Nephron (organoid): ENCODE measurements around the gene UGT1A10.
"Not testable (repeated sequence)": the region's sequence is repeated elsewhere in the genome, so short reads cannot be mapped to it uniquely, and the experiment has no call there.

Source experiments
- H3K27ac Mint-ChIP-seq, 3 experiments: 2 replicates each; pipeline ENCODE4 v1.8.0; 2020; ENCODE audit warnings: mixed read lengths in 3 of 3, mild to moderate bottlenecking in 2 of 3, moderate library complexity in 1 of 3
- H3K27me3 Mint-ChIP-seq: 2 replicates; pipeline ENCODE4 v1.8.0; 2021; ENCODE audit warnings: low read depth, mild to moderate bottlenecking, moderate library complexity, mixed read lengths
- H3K36me3 Mint-ChIP-seq: 2 replicates; pipeline ENCODE4 v1.8.0; 2020; ENCODE audit warnings: low read depth, mixed read lengths
- H3K4me1 Mint-ChIP-seq: 2 replicates; pipeline ENCODE4 v1.8.0; 2020; ENCODE audit warnings: mixed read lengths
- H3K4me3 Mint-ChIP-seq, 3 experiments: 2 replicates each; pipeline ENCODE4 v1.8.0; 2020; ENCODE audit warnings: mild to moderate bottlenecking in 3 of 3, mixed read lengths in 3 of 3, moderate library complexity in 2 of 3
- H3K9me3 Mint-ChIP-seq: 2 replicates; pipeline ENCODE4 v1.8.0; 2020; ENCODE audit warnings: mixed read lengths
- CTCF ChIP-seq, 3 experiments: fragments of 200-600 bp; sonication (generic); IDR thresholded peaks; one replicate each; pipeline ENCODE4 v1.5.0; 2021; ENCODE audit warnings: antibody characterized with exemption in 3 of 3; ENCODE audit not compliant: unreplicated experiment in 3 of 3

UGT1A10 gene

GRCh38 chr2:233636306-233636705 is at the start of gene UGT1A10:
Gene UGT1A10, plus strand, starts transcription at chr2:233636448. Its CDS starts 75 bp downstream, at chr2:233636523.
- H3K27ac Mint-ChIP-seq, H3K4me3 Mint-ChIP-seq, H3K36me3 Mint-ChIP-seq, H3K4me1 Mint-ChIP-seq: not testable (repeated sequence)
- Mint-ChIP-seq H3K9me3 (peaks cover 15% of the 10 kb centered on the region), H3K27me3 (peaks cover 17% of the 10 kb centered on the region)

GRCh38 chr2:233588400-233588799 is 47.8 kb upstream of the UGT1A10 start:
- TF ChIP-seq CTCF (IDR thresholded peaks at IDR 0.05; ENCODE audit: unreplicated experiment in 3 of 3): no peak
- Mint-ChIP-seq H3K9me3 (peaks cover 3% of the 10 kb centered on the region), H3K36me3 (no peaks in the 10 kb centered on the region), H3K4me1 (no peaks in the 10 kb centered on the region), H3K27ac (no peak overlapping the region), H3K4me3 (no peak overlapping the region), H3K27me3 (no peaks in the 10 kb centered on the region)

GRCh38 chr2:233592706-233593105 is 43.5 kb upstream of the UGT1A10 start:
- not testable (repeated sequence) for H3K9me3 Mint-ChIP-seq, H3K36me3 Mint-ChIP-seq, H3K4me1 Mint-ChIP-seq, H3K27me3 Mint-ChIP-seq, H3K4me3 Mint-ChIP-seq, H3K27ac Mint-ChIP-seq

- H3K36me3 Mint-ChIP-seq: no peaks in the 10 kb centered on the region
- H3K27me3 Mint-ChIP-seq: no peaks in the 10 kb centered on the region
- peaks cover 4% of the 10 kb centered on the region for H3K9me3 Mint-ChIP-seq
- H3K4me3 Mint-ChIP-seq: no peak overlapping the region
- H3K4me1 Mint-ChIP-seq: no peaks in the 10 kb centered on the region
- TF ChIP-seq CTCF (IDR thresholded peaks at IDR 0.05; ENCODE audit: unreplicated experiment in 3 of 3): no peak
- no peak overlapping the region for H3K27ac Mint-ChIP-seq
Observed at GRCh38 chr2:233593201-233593600, 43.0 kb upstream of the UGT1A10 start.

- no peak overlapping the region for H3K4me3 Mint-ChIP-seq
- H3K4me1 Mint-ChIP-seq: no peaks in the 10 kb centered on the region
- TF ChIP-seq CTCF (IDR thresholded peaks at IDR 0.05; ENCODE audit: unreplicated experiment in 3 of 3): no peak
- peak overlapping the region; percentile 18 to 69 (median 46) for H3K27ac Mint-ChIP-seq
- peaks cover 4% of the 10 kb centered on the region for H3K9me3 Mint-ChIP-seq
- no peaks in the 10 kb centered on the region for H3K27me3 Mint-ChIP-seq
- H3K36me3 Mint-ChIP-seq: no peaks in the 10 kb centered on the region
Observed at GRCh38 chr2:233597522-233597921, 38.7 kb upstream of the UGT1A10 start.

- Mint-ChIP-seq H3K4me3 (no peak overlapping the region), H3K27ac (no peak overlapping the region), H3K27me3 (no peaks in the 10 kb centered on the region), H3K9me3 (peaks cover 4% of the 10 kb centered on the region), H3K4me1 (no peaks in the 10 kb centered on the region), H3K36me3 (no peaks in the 10 kb centered on the region)
- no peak for TF ChIP-seq CTCF (IDR thresholded peaks at IDR 0.05; ENCODE audit: unreplicated experiment in 3 of 3)
Observed at GRCh38 chr2:233598952-233599351, 37.3 kb upstream of the UGT1A10 start.

- Mint-ChIP-seq H3K27ac (no peak overlapping the region), H3K4me3 (no peak overlapping the region), H3K36me3 (no peaks in the 10 kb centered on the region), H3K4me1 (no peaks in the 10 kb centered on the region), H3K27me3 (no peaks in the 10 kb centered on the region), H3K9me3 (no peaks in the 10 kb centered on the region)
- TF ChIP-seq CTCF (IDR thresholded peaks at IDR 0.05; ENCODE audit: unreplicated experiment in 3 of 3): no peak
Observed at GRCh38 chr2:233600386-233600785, 35.9 kb upstream of the UGT1A10 start.
